Measurements from ENCODE around the gene ITGA7.

The ITGA7 gene

GRCh38 chr12:55686366-55687010, 21.2 kb downstream of the ITGA7 start:
- ChIA-PET POLR2A (no interaction called here), CTCF (interaction anchor here (0.7 kb wide), 1 partner anchor 52 kb away, joined by 3 read pairs; no protein-coding TSS in a partner anchor)
- DNase-seq (ENCODE audit: extremely low spot score): no peak
- TF ChIP-seq L3MBTL2 (conservative IDR thresholded peaks at IDR 0.05) (no peak), BHLHE40 (IDR thresholded peaks at IDR 0.05; ENCODE audit: borderline replicate concordance) (no peak)

- CTCF ChIA-PET: no interaction called here
- no peak for DNase-seq (ENCODE audit: extremely low spot score)
- TF ChIP-seq ZNF384 (IDR thresholded peaks at IDR 0.05) (no peak), ARNT (IDR thresholded peaks at IDR 0.05) (no peak), CTBP1 (IDR thresholded peaks at IDR 0.05; ENCODE audit: borderline replicate concordance) (no peak), NFRKB (IDR thresholded peaks at IDR 0.05) (no peak), L3MBTL2 (conservative IDR thresholded peaks at IDR 0.05) (no peak), BHLHE40 (IDR thresholded peaks at IDR 0.05; ENCODE audit: borderline replicate concordance) (no peak), HDGF (IDR thresholded peaks at IDR 0.05; ENCODE audit: borderline replicate concordance) (no peak), SUZ12 (IDR thresholded peaks at IDR 0.05) (no peak), FOXM1 (IDR thresholded peaks at IDR 0.05; ENCODE audit: borderline replicate concordance) (no peak), LEF1 (IDR thresholded peaks at IDR 0.05; ENCODE audit: borderline replicate concordance) (no peak), SP1 (IDR thresholded peaks at IDR 0.05) (no peak), TARDBP (IDR thresholded peaks at IDR 0.05) (no peak), FOXA1 (IDR thresholded peaks at IDR 0.05) (no peak), PKNOX1 (IDR thresholded peaks at IDR 0.05) (no peak), ELF4 (IDR thresholded peaks at IDR 0.05) (no peak), FOXK2 (IDR thresholded peaks at IDR 0.05) (no peak)
- POLR2A ChIA-PET: no interaction called here
Observed at GRCh38 chr12:55685671-55686070, 22.0 kb downstream of the ITGA7 start.

GRCh38 chr12:55684761-55685370, 22.8 kb downstream of the ITGA7 start:
- DNase-seq (ENCODE audit: extremely low spot score): no peak
- CTCF ChIA-PET: no interaction called here
- POLR2A ChIA-PET: interaction anchor here (1.6 kb wide), 1 partner anchor 22 kb away, joined by 4 read pairs; no protein-coding TSS in a partner anchor

GRCh38 chr12:55683676-55684075, 24.0 kb downstream of the ITGA7 start:
- TF ChIP-seq CTBP1 (IDR thresholded peaks at IDR 0.05; ENCODE audit: borderline replicate concordance): no peak
- TF ChIP-seq NFRKB (IDR thresholded peaks at IDR 0.05): no peak
- no peak for TF ChIP-seq L3MBTL2 (conservative IDR thresholded peaks at IDR 0.05)
- no peak for TF ChIP-seq ELF4 (IDR thresholded peaks at IDR 0.05)
- TF ChIP-seq TARDBP (IDR thresholded peaks at IDR 0.05): no peak
- no peak for TF ChIP-seq BHLHE40 (IDR thresholded peaks at IDR 0.05; ENCODE audit: borderline replicate concordance)
- no peak for TF ChIP-seq LEF1 (IDR thresholded peaks at IDR 0.05; ENCODE audit: borderline replicate concordance)
- TF ChIP-seq FOXM1 (IDR thresholded peaks at IDR 0.05; ENCODE audit: borderline replicate concordance): no peak
- no peak for TF ChIP-seq FOXA1 (IDR thresholded peaks at IDR 0.05)
- no peak for TF ChIP-seq FOXK2 (IDR thresholded peaks at IDR 0.05)
- no peak for TF ChIP-seq SUZ12 (IDR thresholded peaks at IDR 0.05)
- TF ChIP-seq ZNF384 (IDR thresholded peaks at IDR 0.05): no peak
- TF ChIP-seq ARNT (IDR thresholded peaks at IDR 0.05): no peak
- TF ChIP-seq SP1 (IDR thresholded peaks at IDR 0.05): no peak
- ChIA-PET CTCF (no interaction called here), POLR2A (interaction anchor here (1.6 kb wide), 1 partner anchor 23 kb away, joined by 4 read pairs; no protein-coding TSS in a partner anchor)
- DNase-seq (ENCODE audit: extremely low spot score): no peak

More at GRCh38 chr12:55684761-55685370, 22.8 kb downstream of the ITGA7 start:
- TF ChIP-seq FOXK2 (IDR thresholded peaks at IDR 0.05): no peak
- TF ChIP-seq HDGF (IDR thresholded peaks at IDR 0.05; ENCODE audit: borderline replicate concordance): no peak

GRCh38 chr12:55682087-55682796, 25.5 kb downstream of the ITGA7 start:
- CTCF ChIA-PET: interaction anchor here (0.6 to 1.4 kb wide), 12 partner anchors 10 to 265 kb away, joined by 3 to 9 read pairs (median 6); partner anchors contain the start of gene RDH5
- POLR2A ChIA-PET: interaction anchor here (0.8 to 1.6 kb wide), 9 partner anchors 12 to 135 kb away, joined by 3 to 8 read pairs (median 4); partner anchors contain the start of genes BLOC1S1, ITGA7, ORMDL2 and RDH5
- no peak for TF ChIP-seq L3MBTL2 (conservative IDR thresholded peaks at IDR 0.05)
- no peak for DNase-seq (ENCODE audit: extremely low spot score)

- ChIA-PET POLR2A (interaction anchor here (0.6 to 1.6 kb wide), 11 partner anchors 13 to 136 kb away, joined by 3 to 8 read pairs (median 4); partner anchors contain the start of genes BLOC1S1, CD63, ITGA7 and ORMDL2), CTCF (interaction anchor here (0.6 to 1.4 kb wide), 14 partner anchors 10 to 266 kb away, joined by 3 to 9 read pairs (median 4); partner anchors contain the start of gene RDH5)
- DNase-seq (ENCODE audit: extremely low spot score): peak; percentile 77
- TF ChIP-seq SP1 (IDR thresholded peaks at IDR 0.05) (no peak), L3MBTL2 (conservative IDR thresholded peaks at IDR 0.05) (0 out of 2 replicates have a peak, but pooled peaks have one; percentile 37)
Observed at GRCh38 chr12:55681142-55682077, 26.3 kb downstream of the ITGA7 start.

- POLR2A ChIA-PET: no interaction called here
- no peak for DNase-seq (ENCODE audit: extremely low spot score)
- TF ChIP-seq FOXM1 (IDR thresholded peaks at IDR 0.05; ENCODE audit: borderline replicate concordance): no peak
- TF ChIP-seq LEF1 (IDR thresholded peaks at IDR 0.05; ENCODE audit: borderline replicate concordance): no peak
- no peak for TF ChIP-seq SP1 (IDR thresholded peaks at IDR 0.05)
- no peak for TF ChIP-seq PKNOX1 (IDR thresholded peaks at IDR 0.05)
- TF ChIP-seq CTBP1 (IDR thresholded peaks at IDR 0.05; ENCODE audit: borderline replicate concordance): no peak
- TF ChIP-seq L3MBTL2 (conservative IDR thresholded peaks at IDR 0.05): no peak
- CTCF ChIA-PET: no interaction called here
Observed at GRCh38 chr12:55679691-55680090, 28.0 kb downstream of the ITGA7 start.

All from HEK293T (cell line).